Nucleus accumbens (tissue), 56 donors: ENCODE data around the gene DPH7.
"Not testable (repeated sequence)": the region's sequence is repeated elsewhere in the genome, so short reads cannot be mapped to it uniquely, and the experiment has no call there.

Experiments used
- DNase-seq, 56 donors: peaks; one replicate each; lab custom pipeline; 2025; lab: John Stamatoyannopoulos, UW

DPH7 gene

GRCh38 chr9:137522746-137523455 is 55.8 kb downstream of the DPH7 start:
- DNase-seq: no peak

- DNase-seq: no peak
Measured at GRCh38 chr9:137521405-137521985, 57.2 kb downstream of the DPH7 start.

GRCh38 chr9:137520614-137521404 is 57.9 kb downstream of the DPH7 start:
- no peak for DNase-seq

- DNase-seq: no peak
Measured at GRCh38 chr9:137519553-137519952, 59.2 kb downstream of the DPH7 start.

- peak in 27 of 56 donors; percentile 9 to 73 (median 41) for DNase-seq
Measured at GRCh38 chr9:137518661-137519459, 59.9 kb downstream of the DPH7 start.

GRCh38 chr9:137516144-137516917 is 62.4 kb downstream of the DPH7 start:
- no peak for DNase-seq

GRCh38 chr9:137515338-137515724 is 63.4 kb downstream of the DPH7 start:
- DNase-seq: no peak

GRCh38 chr9:137514691-137515337 is 63.9 kb downstream of the DPH7 start:
- no peak for DNase-seq

GRCh38 chr9:137513801-137514570 is 64.7 kb downstream of the DPH7 start:
- not testable (repeated sequence) for DNase-seq

- not testable (repeated sequence) for DNase-seq
Measured at GRCh38 chr9:137513136-137513535, 65.6 kb downstream of the DPH7 start.

- no peak for DNase-seq
Measured at GRCh38 chr9:137511758-137512463, 66.8 kb downstream of the DPH7 start.

GRCh38 chr9:137511126-137511525 is 67.6 kb downstream of the DPH7 start:
- DNase-seq: not testable (repeated sequence)

GRCh38 chr9:137509198-137509597 is 69.5 kb downstream of the DPH7 start:
- no peak for DNase-seq

- DNase-seq: no peak
Measured at GRCh38 chr9:137506702-137507171, 72.0 kb downstream of the DPH7 start.

- no peak for DNase-seq
Measured at GRCh38 chr9:137506274-137506673, 72.5 kb downstream of the DPH7 start.

- DNase-seq: no peak
Measured at GRCh38 chr9:137505421-137506140, 73.1 kb downstream of the DPH7 start.
